GM23338 (cell line): ENCODE data around the gene ALDH3B1. TPM values are rescaled to one million over a fixed set of nuclear protein-coding genes. Genes with fewer than 3 reads are reported as not detected.

Experiments used
- ATAC-seq: fragments of 200-7000 bp; cut with Tn5 transposase; 3 replicates; pipeline ENCODE4 v1.9.1; 2020
- DNase-seq: peaks from one replicate; pipeline ENCODE4 v3.0.0-alpha.2; 2015; ENCODE audit warnings: low spot score
- H2AFZ ChIP-seq: fragments of 200-600 bp; sonication (generic); 2 replicates; pipeline ENCODE4 v1.8.0; 2016; ENCODE audit warnings: antibody characterized with exemption, mild to moderate bottlenecking, moderate library complexity
- H3F3A ChIP-seq: fragments of 200-600 bp; sonication (generic); replicated peaks from 2 replicates; pipeline ENCODE4 v1.8.0; 2017; ENCODE audit warnings: antibody characterized with exemption, mixed run types, low read depth
- H3K27ac ChIP-seq: fragments of 200-600 bp; sonication (generic); 2 replicates; pipeline ENCODE4 v1.6.1; 2016; ENCODE audit warnings: low read depth
- H3K27me3 ChIP-seq: fragments of 200-600 bp; sonication (generic); 2 replicates; pipeline ENCODE4 v1.8.0; 2016; ENCODE audit warnings: mild to moderate bottlenecking, mixed run types, moderate library complexity; ENCODE audit not compliant: insufficient read depth
- H3K36me3 ChIP-seq: fragments of 200-600 bp; sonication (generic); 2 replicates; pipeline ENCODE4 v1.8.0; 2016; ENCODE audit warnings: mild to moderate bottlenecking; ENCODE audit not compliant: insufficient read depth
- H3K4me1 ChIP-seq: fragments of 200-600 bp; sonication (generic); 2 replicates; pipeline ENCODE4 v1.8.0; 2016; ENCODE audit warnings: mild to moderate bottlenecking, moderate library complexity; ENCODE audit not compliant: insufficient read depth
- H3K4me2 ChIP-seq: fragments of 200-600 bp; sonication (generic); 2 replicates; pipeline ENCODE4 v1.7.1; 2017; ENCODE audit warnings: mixed run types
- H3K4me3 ChIP-seq: fragments of 200-600 bp; sonication (generic); 2 replicates; pipeline ENCODE4 v1.6.1; 2016; ENCODE audit warnings: mixed run types
- H3K79me2 ChIP-seq: fragments of 200-600 bp; sonication (generic); replicated peaks from 2 replicates; pipeline ENCODE4 v1.8.0; 2017; ENCODE audit warnings: mild to moderate bottlenecking; ENCODE audit not compliant: insufficient read depth
- H3K9me2 ChIP-seq: fragments of 200-600 bp; sonication (generic); 2 replicates; pipeline ENCODE4 v1.8.0; 2017; ENCODE audit not compliant: insufficient read depth
- H4K20me1 ChIP-seq: fragments of 200-600 bp; sonication (generic); replicated peaks from 2 replicates; pipeline ENCODE4 v1.8.0; 2017; ENCODE audit warnings: mild to moderate bottlenecking; ENCODE audit not compliant: insufficient read depth
- H3K27ac Mint-ChIP-seq: 2 replicates; pipeline ENCODE4 v1.8.0; 2020; ENCODE audit warnings: inconsistent platforms, mild to moderate bottlenecking, moderate library complexity, mixed read lengths
- H3K27me3 Mint-ChIP-seq: 3 replicates; pipeline ENCODE4 v1.8.0; 2022; ENCODE audit warnings: low read depth, mild to moderate bottlenecking, moderate library complexity, mixed read lengths, inconsistent platforms; ENCODE audit not compliant: insufficient read depth, poor library complexity
- H3K36me3 Mint-ChIP-seq: 3 replicates; pipeline ENCODE4 v1.8.0; 2021; ENCODE audit warnings: low read depth, mild to moderate bottlenecking, inconsistent platforms, moderate library complexity, mixed read lengths
- H3K4me1 Mint-ChIP-seq: 3 replicates; pipeline ENCODE4 v1.8.0; 2020; ENCODE audit warnings: mild to moderate bottlenecking, inconsistent platforms, mixed read lengths
- H3K4me3 Mint-ChIP-seq: 3 replicates; pipeline ENCODE4 v1.8.0; 2021; ENCODE audit warnings: moderate library complexity, mild to moderate bottlenecking, inconsistent platforms, mixed read lengths
- H3K9me3 Mint-ChIP-seq: 3 replicates; pipeline ENCODE4 v1.8.0; 2020; ENCODE audit warnings: moderate library complexity, mild to moderate bottlenecking, inconsistent platforms, mixed read lengths
- CREB1 ChIP-seq: fragments of 250-450 bp; sonication (Bioruptor Pico); IDR thresholded peaks from 2 replicates; pipeline ENCODE4 v1.5.0; 2020; ENCODE audit warnings: low read depth, mild to moderate bottlenecking, moderate library complexity
- ETS1 ChIP-seq: IDR thresholded peaks from 2 replicates; pipeline ENCODE4 v1.6.1; 2016; ENCODE audit warnings: antibody characterized with exemption
- EZH2 ChIP-seq: fragments of 200-600 bp; sonication (generic); IDR thresholded peaks from one replicate; pipeline ENCODE4 v1.8.0; 2017; ENCODE audit warnings: antibody characterized with exemption, mild to moderate bottlenecking, low read depth; ENCODE audit not compliant: unreplicated experiment
- EZH2phosphoT487 ChIP-seq: fragments of 200-600 bp; sonication (generic); IDR thresholded peaks from one replicate; pipeline ENCODE4 v1.8.1; 2018; ENCODE audit warnings: antibody characterized with exemption; ENCODE audit not compliant: unreplicated experiment
- JUNB ChIP-seq: IDR thresholded peaks from one replicate; pipeline ENCODE4 v1.6.1; 2016; ENCODE audit warnings: antibody characterized with exemption; ENCODE audit not compliant: unreplicated experiment
- NANOG ChIP-seq: IDR thresholded peaks from 2 replicates; pipeline ENCODE4 v1.6.1; 2016; ENCODE audit warnings: antibody characterized with exemption, borderline replicate concordance
- POLR2AphosphoS5 ChIP-seq: IDR thresholded peaks from 2 replicates; pipeline ENCODE4 v1.6.1; 2016; ENCODE audit warnings: antibody characterized with exemption, low read depth
- REST ChIP-seq: IDR thresholded peaks from one replicate; pipeline ENCODE4 v1.6.1; 2018; ENCODE audit warnings: antibody characterized with exemption; ENCODE audit not compliant: unreplicated experiment
- STAT1 ChIP-seq: IDR thresholded peaks from one replicate; pipeline ENCODE4 v1.6.1; 2016; ENCODE audit warnings: antibody characterized with exemption; ENCODE audit not compliant: unreplicated experiment
- ZNF114 ChIP-seq: fragments of 250-450 bp; sonication (Bioruptor Pico); IDR thresholded peaks from 2 replicates; pipeline ENCODE4 v1.5.0; 2020; ENCODE audit warnings: mild to moderate bottlenecking, moderate library complexity
- ZNF331 ChIP-seq: fragments of 250-450 bp; sonication (Bioruptor Pico); IDR thresholded peaks from 2 replicates; pipeline ENCODE4 v1.5.0; 2020; ENCODE audit warnings: low read depth, mild to moderate bottlenecking, moderate library complexity
- polyA plus RNA-seq: library from polyadenylated mRNA; unstranded; fragments of >200 nt; fragmentation: Nextera tagmentation; extraction: Ambion mirVana; gene quantifications from 2 replicates; pipeline ENCODE4 v1.2.1, GENCODE V29; 2016
- total RNA-seq: library from RNA; depleted of rRNA; stranded (reverse); fragments of >200 nt; shearing (Covaris generic); gene quantifications from 2 replicates; pipeline ENCODE4 v1.2.3, GENCODE V29; 2014
- TF ChIP-seq, protein P1 (sequence below), 2 experiments: fragments of 200-600 bp in 1 of 2; sonication (generic) in 1 of 2; conservative IDR thresholded peaks; 2 replicates each; pipeline versions ENCODE4 v1.5.1 to v1.6.1; 2016 to 2017; ENCODE audit warnings: antibody characterized with exemption in 2 of 2, low read depth in 2 of 2, mild to moderate bottlenecking in 2 of 2, moderate library complexity in 1 of 2
- TF ChIP-seq, protein P2 (sequence below): fragments of 250-450 bp; sonication (Bioruptor Pico); IDR thresholded peaks from 2 replicates; pipeline ENCODE4 v1.5.0; 2020; ENCODE audit warnings: mild to moderate bottlenecking, moderate library complexity

The ALDH3B1 gene
- total and polyA plus RNA-seq, 2 experiments from 2014 or later = 0.52 TPM; not detected in 1

GRCh38 chr11:68039526-68040086 is 29.5 kb downstream of the ALDH3B1 start:
- H3K79me2 ChIP-seq = no peaks in the 10 kb centered on the region
- no peaks in the 10 kb centered on the region for H3K36me3 ChIP-seq
- no peaks in the 10 kb centered on the region for H3K9me2 ChIP-seq
- DNase-seq = peak; percentile 44
- H3K27ac Mint-ChIP-seq = peak overlapping the region; percentile 52; the same call in 1 of the 2 replicates
- no peaks in the 10 kb centered on the region for H3K27me3 ChIP-seq
- TF ChIP-seq STAT1 (no peak), JUNB (no peak), NANOG (no peak), REST (no peak), ETS1 (no peak), ZNF331 (CRISPR knock-in tag) (no peak), CREB1 (CRISPR knock-in tag) (no peak), POLR2AphosphoS5 (no peak), EZH2 (no peak), EZH2phosphoT487 (no peak), ZNF114 (CRISPR knock-in tag) (no peak)
- TF ChIP-seq, protein P1, sequence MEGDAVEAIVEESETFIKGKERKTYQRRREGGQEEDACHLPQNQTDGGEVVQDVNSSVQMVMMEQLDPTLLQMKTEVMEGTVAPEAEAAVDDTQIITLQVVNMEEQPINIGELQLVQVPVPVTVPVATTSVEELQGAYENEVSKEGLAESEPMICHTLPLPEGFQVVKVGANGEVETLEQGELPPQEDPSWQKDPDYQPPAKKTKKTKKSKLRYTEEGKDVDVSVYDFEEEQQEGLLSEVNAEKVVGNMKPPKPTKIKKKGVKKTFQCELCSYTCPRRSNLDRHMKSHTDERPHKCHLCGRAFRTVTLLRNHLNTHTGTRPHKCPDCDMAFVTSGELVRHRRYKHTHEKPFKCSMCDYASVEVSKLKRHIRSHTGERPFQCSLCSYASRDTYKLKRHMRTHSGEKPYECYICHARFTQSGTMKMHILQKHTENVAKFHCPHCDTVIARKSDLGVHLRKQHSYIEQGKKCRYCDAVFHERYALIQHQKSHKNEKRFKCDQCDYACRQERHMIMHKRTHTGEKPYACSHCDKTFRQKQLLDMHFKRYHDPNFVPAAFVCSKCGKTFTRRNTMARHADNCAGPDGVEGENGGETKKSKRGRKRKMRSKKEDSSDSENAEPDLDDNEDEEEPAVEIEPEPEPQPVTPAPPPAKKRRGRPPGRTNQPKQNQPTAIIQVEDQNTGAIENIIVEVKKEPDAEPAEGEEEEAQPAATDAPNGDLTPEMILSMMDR (conservative IDR thresholded peaks at IDR 0.05; ENCODE audit: low read depth in 2 of 2) = no peak
- TF ChIP-seq, protein P2, sequence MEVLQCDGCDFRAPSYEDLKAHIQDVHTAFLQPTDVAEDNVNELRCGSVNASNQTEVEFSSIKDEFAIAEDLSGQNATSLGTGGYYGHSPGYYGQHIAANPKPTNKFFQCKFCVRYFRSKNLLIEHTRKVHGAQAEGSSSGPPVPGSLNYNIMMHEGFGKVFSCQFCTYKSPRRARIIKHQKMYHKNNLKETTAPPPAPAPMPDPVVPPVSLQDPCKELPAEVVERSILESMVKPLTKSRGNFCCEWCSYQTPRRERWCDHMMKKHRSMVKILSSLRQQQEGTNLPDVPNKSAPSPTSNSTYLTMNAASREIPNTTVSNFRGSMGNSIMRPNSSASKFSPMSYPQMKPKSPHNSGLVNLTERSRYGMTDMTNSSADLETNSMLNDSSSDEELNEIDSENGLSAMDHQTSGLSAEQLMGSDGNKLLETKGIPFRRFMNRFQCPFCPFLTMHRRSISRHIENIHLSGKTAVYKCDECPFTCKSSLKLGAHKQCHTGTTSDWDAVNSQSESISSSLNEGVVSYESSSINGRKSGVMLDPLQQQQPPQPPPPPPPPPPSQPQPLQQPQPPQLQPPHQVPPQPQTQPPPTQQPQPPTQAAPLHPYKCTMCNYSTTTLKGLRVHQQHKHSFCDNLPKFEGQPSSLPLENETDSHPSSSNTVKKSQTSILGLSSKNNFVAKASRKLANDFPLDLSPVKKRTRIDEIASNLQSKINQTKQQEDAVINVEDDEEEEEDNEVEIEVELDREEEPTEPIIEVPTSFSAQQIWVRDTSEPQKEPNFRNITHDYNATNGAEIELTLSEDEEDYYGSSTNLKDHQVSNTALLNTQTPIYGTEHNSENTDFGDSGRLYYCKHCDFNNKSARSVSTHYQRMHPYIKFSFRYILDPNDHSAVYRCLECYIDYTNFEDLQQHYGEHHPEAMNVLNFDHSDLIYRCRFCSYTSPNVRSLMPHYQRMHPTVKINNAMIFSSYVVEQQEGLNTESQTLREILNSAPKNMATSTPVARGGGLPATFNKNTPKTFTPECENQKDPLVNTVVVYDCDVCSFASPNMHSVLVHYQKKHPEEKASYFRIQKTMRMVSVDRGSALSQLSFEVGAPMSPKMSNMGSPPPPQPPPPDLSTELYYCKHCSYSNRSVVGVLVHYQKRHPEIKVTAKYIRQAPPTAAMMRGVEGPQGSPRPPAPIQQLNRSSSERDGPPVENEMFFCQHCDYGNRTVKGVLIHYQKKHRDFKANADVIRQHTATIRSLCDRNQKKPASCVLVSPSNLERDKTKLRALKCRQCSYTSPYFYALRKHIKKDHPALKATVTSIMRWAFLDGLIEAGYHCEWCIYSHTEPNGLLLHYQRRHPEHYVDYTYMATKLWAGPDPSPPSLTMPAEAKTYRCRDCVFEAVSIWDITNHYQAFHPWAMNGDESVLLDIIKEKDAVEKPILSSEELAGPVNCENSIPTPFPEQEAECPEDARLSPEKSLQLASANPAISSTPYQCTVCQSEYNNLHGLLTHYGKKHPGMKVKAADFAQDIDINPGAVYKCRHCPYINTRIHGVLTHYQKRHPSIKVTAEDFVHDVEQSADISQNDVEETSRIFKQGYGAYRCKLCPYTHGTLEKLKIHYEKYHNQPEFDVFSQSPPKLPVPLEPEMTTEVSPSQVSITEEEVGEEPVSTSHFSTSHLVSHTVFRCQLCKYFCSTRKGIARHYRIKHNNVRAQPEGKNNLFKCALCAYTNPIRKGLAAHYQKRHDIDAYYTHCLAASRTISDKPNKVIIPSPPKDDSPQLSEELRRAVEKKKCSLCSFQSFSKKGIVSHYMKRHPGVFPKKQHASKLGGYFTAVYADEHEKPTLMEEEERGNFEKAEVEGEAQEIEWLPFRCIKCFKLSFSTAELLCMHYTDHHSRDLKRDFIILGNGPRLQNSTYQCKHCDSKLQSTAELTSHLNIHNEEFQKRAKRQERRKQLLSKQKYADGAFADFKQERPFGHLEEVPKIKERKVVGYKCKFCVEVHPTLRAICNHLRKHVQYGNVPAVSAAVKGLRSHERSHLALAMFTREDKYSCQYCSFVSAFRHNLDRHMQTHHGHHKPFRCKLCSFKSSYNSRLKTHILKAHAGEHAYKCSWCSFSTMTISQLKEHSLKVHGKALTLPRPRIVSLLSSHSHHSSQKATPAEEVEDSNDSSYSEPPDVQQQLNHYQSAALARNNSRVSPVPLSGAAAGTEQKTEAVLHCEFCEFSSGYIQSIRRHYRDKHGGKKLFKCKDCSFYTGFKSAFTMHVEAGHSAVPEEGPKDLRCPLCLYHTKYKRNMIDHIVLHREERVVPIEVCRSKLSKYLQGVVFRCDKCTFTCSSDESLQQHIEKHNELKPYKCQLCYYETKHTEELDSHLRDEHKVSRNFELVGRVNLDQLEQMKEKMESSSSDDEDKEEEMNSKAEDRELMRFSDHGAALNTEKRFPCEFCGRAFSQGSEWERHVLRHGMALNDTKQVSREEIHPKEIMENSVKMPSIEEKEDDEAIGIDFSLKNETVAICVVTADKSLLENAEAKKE (CRISPR knock-in tag) = no peak
- no peak overlapping the region for H2AFZ ChIP-seq
- no peaks in the 10 kb centered on the region for H4K20me1 ChIP-seq
- H3K4me2 ChIP-seq = peak overlapping the region; percentile 90; the same call in 1 of the 2 replicates
- 0 out of 2 replicates have a peak overlapping the region, but pooled peaks have one; percentile 50 for H3K27ac ChIP-seq
- peaks cover 18% of the 10 kb centered on the region for H3K4me1 ChIP-seq
- H3K27me3 Mint-ChIP-seq = peaks cover 14% of the 10 kb centered on the region
- peaks cover 10% of the 10 kb centered on the region; the same call in 1 of the 2 replicates for H3F3A ChIP-seq
- ATAC-seq = peak; percentile 9
- peak overlapping the region; percentile 66 for H3K4me3 ChIP-seq
- peaks cover 3% of the 10 kb centered on the region; the same call in 1 of the 3 replicates for H3K36me3 Mint-ChIP-seq
- no peaks in the 10 kb centered on the region for H3K9me3 Mint-ChIP-seq
- peaks cover 7% of the 10 kb centered on the region for H3K4me1 Mint-ChIP-seq
- peak overlapping the region; percentile 55 for H3K4me3 Mint-ChIP-seq
